GM21723 (cell line): ENCODE measurements around the gene FUT7.

Experiments used
- ATAC-seq: cut with Tn5 transposase; IDR thresholded peaks from one replicate; pipeline ENCODE4 v1.9.1; 2021; ENCODE audit warnings: mild to moderate bottlenecking, moderate library complexity; ENCODE audit not compliant: unreplicated experiment

FUT7 gene

GRCh38 chr9:137050570-137050969 lies 18.7 kb upstream of the FUT7 start:
- no peak for ATAC-seq

- no peak for ATAC-seq
Measured at GRCh38 chr9:137049544-137050449, 17.9 kb upstream of the FUT7 start.

GRCh38 chr9:137048655-137049543 lies 17.0 kb upstream of the FUT7 start:
- ATAC-seq: no peak

- ATAC-seq: no peak
Measured at GRCh38 chr9:137046088-137046787, 14.3 kb upstream of the FUT7 start, which contains the start of gene NPDC1. TSS of gene NPDC1 (minus strand) at chr9:137046177. CDS start at chr9:137045989, 188 bp downstream.

- no peak for ATAC-seq
Measured at GRCh38 chr9:137045294-137046087, 13.6 kb upstream of the FUT7 start.

GRCh38 chr9:137044502-137045177 lies 12.8 kb upstream of the FUT7 start:
- no peak for ATAC-seq

GRCh38 chr9:137044037-137044436 lies 12.1 kb upstream of the FUT7 start:
- no peak for ATAC-seq

- ATAC-seq: no peak
Measured at GRCh38 chr9:137042751-137043727, 11.2 kb upstream of the FUT7 start.

- ATAC-seq: no peak
Measured at GRCh38 chr9:137041124-137041523, 9.2 kb upstream of the FUT7 start.

- ATAC-seq: no peak
Measured at GRCh38 chr9:137040568-137040967, 8.7 kb upstream of the FUT7 start.

GRCh38 chr9:137039611-137040366 lies 7.9 kb upstream of the FUT7 start:
- ATAC-seq: no peak

- no peak for ATAC-seq
Measured at GRCh38 chr9:137038916-137039315, 7.0 kb upstream of the FUT7 start.

GRCh38 chr9:137037483-137037882 lies 5.6 kb upstream of the FUT7 start:
- no peak for ATAC-seq

GRCh38 chr9:137037035-137037434 lies 5.1 kb upstream of the FUT7 start:
- ATAC-seq: no peak

GRCh38 chr9:137035937-137036336 lies 4.0 kb upstream of the FUT7 start:
- no peak for ATAC-seq

GRCh38 chr9:137035507-137035834 lies 3.6 kb upstream of the FUT7 start:
- ATAC-seq: no peak

GRCh38 chr9:137034709-137035506 lies 3.0 kb upstream of the FUT7 start:
- peak; percentile 58 for ATAC-seq
